Suprapubic skin (tissue), 4 donors: ENCODE results near the gene BRINP2. TPM values are rescaled to one million over a fixed set of nuclear protein-coding genes. Genes with fewer than 3 reads are reported as not detected.

Experiments
- DNase-seq, 2 donors: peaks; one replicate each; pipeline ENCODE4 v3.0.0-alpha.2; 2019; ENCODE audit warnings: low spot score in 2 of 2
- H3K27ac ChIP-seq: fragments of 200-600 bp; sonication (generic); one replicate; pipeline ENCODE4 v1.5.1; 2019
- H3K27me3 ChIP-seq: fragments of 200-600 bp; sonication (generic); one replicate; pipeline ENCODE4 v1.5.1; 2019
- H3K36me3 ChIP-seq: fragments of 200-600 bp; sonication (generic); one replicate; pipeline ENCODE4 v1.5.1; 2019
- H3K4me1 ChIP-seq: fragments of 200-600 bp; sonication (generic); one replicate; pipeline ENCODE4 v1.5.1; 2019
- H3K4me3 ChIP-seq: fragments of 200-600 bp; sonication (generic); one replicate; pipeline ENCODE4 v1.5.1; 2019; ENCODE audit warnings: mild to moderate bottlenecking
- H3K9me3 ChIP-seq: fragments of 200-600 bp; sonication (generic); one replicate; pipeline ENCODE4 v1.5.1; 2019
- CTCF ChIP-seq, 2 donors: fragments of 200-600 bp in 1 of 2; fragments of 450-650 bp in 1 of 2; sonication (generic) in 1 of 2; IDR thresholded peaks; one replicate each; pipeline ENCODE4 v1.5.1; 2016 to 2019; ENCODE audit warnings: antibody characterized with exemption in 2 of 2, mild to moderate bottlenecking in 1 of 2, moderate library complexity in 1 of 2
- EP300 ChIP-seq: sonication (generic); formaldehyde crosslinking; IDR thresholded peaks from one replicate; pipeline ENCODE4 v1.6.1; 2017; ENCODE audit warnings: antibody characterized with exemption
- POLR2A ChIP-seq, 2 donors: fragments of 450-650 bp; IDR thresholded peaks; one replicate each; pipeline ENCODE4 v1.6.1; 2017; ENCODE audit warnings: antibody characterized with exemption in 2 of 2, mild to moderate bottlenecking in 2 of 2, moderate library complexity in 2 of 2
- POLR2AphosphoS5 ChIP-seq, 3 donors: sonication (generic); formaldehyde crosslinking; IDR thresholded peaks; one replicate each; pipeline ENCODE4 v1.6.1; 2017; ENCODE audit warnings: antibody characterized with exemption in 3 of 3
- whole genome bisulfite sequencing: methylation state at CpG from one replicate; pipeline ENCODE4 v1.1.5; 2018; 5-methylcytosine and 5-hydroxymethylcytosine counted together
- total RNA-seq, 4 donors: library from RNA; depleted of rRNA; stranded (reverse); fragments of >200 nt; gene quantifications; one replicate each; pipeline ENCODE4 v1.1.0, GENCODE V29; 2016

Gene BRINP2
- total RNA-seq, 4 donors from 2014 or later = 0.30 to 0.39 TPM; not detected in 2

DNA sequence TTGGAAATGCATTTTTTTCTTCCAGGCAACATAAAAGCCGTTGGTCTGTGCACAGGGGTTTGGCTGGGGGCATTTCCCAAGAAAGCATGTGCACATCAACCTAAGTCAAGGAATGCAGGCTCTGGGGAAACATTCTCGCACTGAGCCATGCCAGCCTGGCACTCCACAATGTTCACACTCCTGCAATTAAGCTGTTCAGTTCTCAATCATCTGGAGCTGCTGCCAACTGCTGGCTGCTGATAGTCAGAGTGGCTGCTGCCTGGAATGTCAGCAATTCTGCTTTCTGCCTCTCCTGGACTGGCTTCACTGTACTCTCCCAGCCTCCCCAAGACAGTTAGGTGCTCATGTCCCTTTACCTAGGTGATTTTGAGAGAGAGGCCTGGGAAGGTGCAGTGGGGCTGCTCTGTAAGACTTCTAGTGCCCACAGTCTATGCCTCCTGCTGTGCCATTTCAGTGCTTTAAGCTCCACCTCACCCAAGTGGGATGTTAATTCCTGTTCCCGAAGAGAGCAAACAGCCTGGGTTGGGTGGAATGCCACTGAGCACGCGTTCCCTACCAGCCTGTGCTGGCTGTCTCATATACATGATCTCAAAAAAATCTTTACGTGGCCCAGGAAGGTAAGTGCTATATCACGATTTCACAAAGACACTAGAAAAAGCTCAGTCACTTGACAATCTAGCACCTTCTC, 131.7 kb downstream of the BRINP2 start:
- Histone ChIP-seq H3K4me3 (no peak overlapping the region), H3K27ac (no peak overlapping the region), H3K27me3 (no peaks in the 10 kb centered on the region), H3K9me3 (no peaks in the 10 kb centered on the region), H3K36me3 (no peaks in the 10 kb centered on the region), H3K4me1 (no peaks in the 10 kb centered on the region)
- DNase-seq = no peak
- 36% methylated on average over 7 of the region's 7 CpGs for WGBS
- TF ChIP-seq EP300 (no peak), CTCF (IDR thresholded peaks at IDR 0.05) (no peak), POLR2AphosphoS5 (IDR thresholded peaks at IDR 0.05) (no peak), POLR2A (IDR thresholded peaks at IDR 0.05) (no peak)

- no peaks in the 10 kb centered on the region for H3K27me3 ChIP-seq
- 36% methylated on average over 8 of the region's 11 CpGs for WGBS
- H3K4me1 ChIP-seq = no peaks in the 10 kb centered on the region
These were observed 134.6 kb downstream of the BRINP2 start for GRCh38 chr1:177305040-177306018.

GRCh38 chr1:177306019-177306415, 135.3 kb downstream of the BRINP2 start:
- no peaks in the 10 kb centered on the region for H3K4me1 ChIP-seq
- DNase-seq = no peak
- H3K9me3 ChIP-seq = no peaks in the 10 kb centered on the region
- H3K4me3 ChIP-seq = no peak overlapping the region
- H3K36me3 ChIP-seq = no peaks in the 10 kb centered on the region
- H3K27ac ChIP-seq = no peak overlapping the region
- TF ChIP-seq EP300 (no peak), POLR2AphosphoS5 (IDR thresholded peaks at IDR 0.05) (no peak), POLR2A (IDR thresholded peaks at IDR 0.05) (no peak), CTCF (IDR thresholded peaks at IDR 0.05) (no peak)
- no peaks in the 10 kb centered on the region for H3K27me3 ChIP-seq
- WGBS = 53% methylated on average over 3 of the region's 3 CpGs

More at GRCh38 chr1:177305040-177306018, 134.6 kb downstream of the BRINP2 start:
- Histone ChIP-seq H3K9me3 (no peaks in the 10 kb centered on the region), H3K4me3 (no peak overlapping the region), H3K36me3 (no peaks in the 10 kb centered on the region), H3K27ac (no peak overlapping the region)
- no peak for DNase-seq
- TF ChIP-seq POLR2A (IDR thresholded peaks at IDR 0.05) = no peak
- TF ChIP-seq EP300 = no peak
- no peak for TF ChIP-seq CTCF (IDR thresholded peaks at IDR 0.05)
- no peak for TF ChIP-seq POLR2AphosphoS5 (IDR thresholded peaks at IDR 0.05)

DNA sequence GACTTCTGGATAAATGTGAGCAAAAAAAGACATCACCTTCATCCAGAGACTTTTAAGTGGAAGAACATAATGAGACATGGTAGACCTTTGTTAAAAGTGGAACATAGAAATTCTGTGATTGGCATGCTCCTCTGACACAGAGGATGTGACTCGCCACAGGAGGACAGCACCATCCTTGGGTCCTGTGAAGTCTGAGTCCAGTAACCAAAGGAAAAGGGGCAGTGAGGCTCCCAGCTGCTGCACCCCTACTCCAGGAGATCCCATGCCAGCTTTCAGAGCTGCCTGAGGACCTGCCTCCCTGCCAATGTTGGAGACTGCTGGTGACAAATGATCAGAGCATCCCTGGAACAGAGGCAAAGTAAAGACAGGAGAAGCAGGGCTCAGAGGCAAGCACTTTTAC, 136.2 kb downstream of the BRINP2 start:
- Histone ChIP-seq H3K4me1 (no peaks in the 10 kb centered on the region), H3K4me3 (no peak overlapping the region), H3K36me3 (no peaks in the 10 kb centered on the region), H3K27me3 (no peaks in the 10 kb centered on the region), H3K9me3 (no peaks in the 10 kb centered on the region), H3K27ac (no peak overlapping the region)
- 94% methylated on average over 1 of the region's 1 CpG for WGBS
- DNase-seq = no peak
- TF ChIP-seq POLR2A (IDR thresholded peaks at IDR 0.05) = no peak
- TF ChIP-seq POLR2AphosphoS5 (IDR thresholded peaks at IDR 0.05) = no peak
- TF ChIP-seq CTCF (IDR thresholded peaks at IDR 0.05) = no peak
- no peak for TF ChIP-seq EP300

GRCh38 chr1:177307771-177308170, 137.0 kb downstream of the BRINP2 start:
- DNase-seq = no peak
- Histone ChIP-seq H3K27me3 (no peaks in the 10 kb centered on the region), H3K9me3 (no peaks in the 10 kb centered on the region), H3K4me1 (no peaks in the 10 kb centered on the region), H3K27ac (no peak overlapping the region), H3K4me3 (no peak overlapping the region), H3K36me3 (no peaks in the 10 kb centered on the region)
- TF ChIP-seq CTCF (IDR thresholded peaks at IDR 0.05) (no peak), POLR2AphosphoS5 (IDR thresholded peaks at IDR 0.05) (no peak), EP300 (no peak), POLR2A (IDR thresholded peaks at IDR 0.05) (no peak)
